GM12873 (cell line): ENCODE results near the gene MACROD2.

Experiments used
- CTCF ChIP-seq: IDR thresholded peaks from 2 replicates; pipeline ENCODE4 v1.5.1; 2012; ENCODE audit warnings: low read depth, mild to moderate bottlenecking, moderate library complexity, low read length, control low read depth; ENCODE audit not compliant: insufficient read depth; ENCODE audit errors: missing control alignments

The MACROD2 gene

GRCh38 chr20:14957402-14957801 lies 962.1 kb downstream of the MACROD2 start:
- no peak for TF ChIP-seq CTCF

GRCh38 chr20:14958626-14959025 lies 963.3 kb downstream of the MACROD2 start:
- TF ChIP-seq CTCF = no peak

- TF ChIP-seq CTCF = no peak
These were observed 964.5 kb downstream of the MACROD2 start for GRCh38 chr20:14959506-14960475.

- no peak for TF ChIP-seq CTCF
These were observed 965.5 kb downstream of the MACROD2 start for GRCh38 chr20:14960831-14961230.

- no peak for TF ChIP-seq CTCF
These were observed 967.9 kb downstream of the MACROD2 start for GRCh38 chr20:14963262-14963663.

GRCh38 chr20:14966203-14966602 lies 970.9 kb downstream of the MACROD2 start:
- no peak for TF ChIP-seq CTCF

GRCh38 chr20:14966808-14967207 lies 971.5 kb downstream of the MACROD2 start:
- TF ChIP-seq CTCF = no peak
